Right lung (tissue), 10 donors: ENCODE measurements around the gene PRPH. TPM values are rescaled to one million over a fixed set of nuclear protein-coding genes. Genes with fewer than 3 reads are reported as not detected.
A peak's percentile ranks its signal among the peaks of the same experiment; 100 is the strongest.
"Not testable (repeated sequence)": the region's sequence is repeated elsewhere in the genome, so short reads cannot be mapped to it uniquely, and the experiment has no call there.

ENCODE experiments used
- DNase-seq, 2 donors: peaks; one replicate each; pipeline ENCODE4 v3.0.0-alpha.2; 2013
- long read RNA-seq, 8 donors: transcript quantifications; one replicate each; lab custom pipeline, GENCODE V29; 2026
- polyA plus RNA-seq, 5 donors: library from polyadenylated mRNA; unstranded; fragments of 120-200 nt; gene quantifications; one replicate each; pipeline versions ENCODE4 v1.2.1 to v1.2.3, GENCODE V29; 2013; ENCODE audit warnings: inconsistent platforms in 1 of 5, low replicate concordance in 1 of 5; ENCODE audit not compliant: insufficient read length in 5 of 5, insufficient read depth in 1 of 5

PRPH gene
- polyA plus RNA-seq: 1 to 10 TPM in 4 of 5 donors, under 1 TPM in 1; 0.80 to 3.0 (median 1.3) TPM
- long read RNA-seq, donor 1, partial matches to known transcripts: 0 of 2 reads
- long read RNA-seq, donor 1, other reads (novel, unspliced or antisense): 0 of 2 reads
- long read RNA-seq, donor 2: 0 reads
- long read RNA-seq, donor 3: 0 reads
- long read RNA-seq, donor 4: 0 reads
- long read RNA-seq, donor 5: 0 reads
- long read RNA-seq, donor 6: 0 reads
- long read RNA-seq, donor 7: 0 reads
- long read RNA-seq, donor 8: 0 reads

DNA sequence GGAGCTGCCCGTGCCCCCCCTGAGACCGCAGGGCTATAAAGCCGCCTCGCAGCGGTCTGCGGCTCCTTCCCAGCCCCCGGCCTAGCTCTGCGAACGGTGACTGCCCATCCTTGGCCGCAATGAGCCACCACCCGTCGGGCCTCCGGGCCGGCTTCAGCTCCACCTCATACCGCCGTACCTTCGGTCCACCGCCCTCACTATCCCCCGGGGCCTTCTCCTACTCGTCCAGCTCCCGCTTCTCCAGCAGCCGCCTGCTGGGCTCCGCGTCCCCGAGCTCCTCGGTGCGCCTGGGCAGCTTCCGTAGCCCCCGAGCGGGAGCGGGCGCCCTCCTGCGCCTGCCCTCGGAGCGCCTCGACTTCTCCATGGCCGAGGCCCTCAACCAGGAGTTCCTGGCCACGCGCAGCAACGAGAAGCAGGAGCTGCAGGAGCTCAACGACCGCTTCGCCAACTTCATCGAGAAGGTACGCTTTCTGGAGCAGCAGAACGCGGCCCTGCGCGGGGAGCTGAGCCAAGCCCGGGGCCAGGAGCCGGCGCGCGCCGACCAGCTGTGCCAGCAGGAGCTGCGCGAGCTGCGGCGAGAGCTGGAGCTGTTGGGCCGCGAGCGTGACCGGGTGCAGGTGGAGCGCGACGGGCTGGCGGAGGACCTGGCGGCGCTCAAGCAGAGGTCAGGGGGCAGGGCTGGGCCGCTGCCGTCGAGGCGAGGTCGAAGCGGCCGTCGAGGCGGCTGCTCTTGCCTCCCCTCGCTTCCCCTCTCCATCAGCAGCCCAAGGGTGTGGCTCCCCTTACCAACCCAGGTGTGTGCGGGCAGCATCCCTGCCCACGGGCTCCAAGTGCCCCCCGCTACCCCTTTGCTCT, at the start of gene PRPH:
TSS of gene PRPH (plus strand) at position 66 of the 855 bp plus-strand sequence. CDS start at position 120, 54 bp downstream.
- no peak for DNase-seq

DNA sequence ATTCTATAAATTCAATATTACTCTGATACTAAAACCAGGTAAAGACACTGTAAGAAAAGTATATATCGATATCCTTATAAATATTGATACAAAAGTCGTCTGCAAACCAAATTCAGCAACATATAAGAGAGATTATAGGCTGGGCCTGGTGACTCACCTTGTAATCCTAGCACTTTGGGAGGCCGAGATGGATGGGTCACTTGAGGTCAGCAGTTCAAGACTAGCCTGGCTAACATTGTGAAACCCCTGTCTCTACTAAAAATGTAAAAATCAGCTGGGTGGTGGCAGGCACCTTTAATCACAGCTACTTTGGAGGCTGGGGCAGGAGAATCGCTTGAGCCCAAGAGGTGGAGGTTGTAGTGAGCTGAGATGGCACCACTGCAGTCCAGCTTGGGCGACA, 43.6 kb upstream of the PRPH start:
- no peak for DNase-seq

DNA sequence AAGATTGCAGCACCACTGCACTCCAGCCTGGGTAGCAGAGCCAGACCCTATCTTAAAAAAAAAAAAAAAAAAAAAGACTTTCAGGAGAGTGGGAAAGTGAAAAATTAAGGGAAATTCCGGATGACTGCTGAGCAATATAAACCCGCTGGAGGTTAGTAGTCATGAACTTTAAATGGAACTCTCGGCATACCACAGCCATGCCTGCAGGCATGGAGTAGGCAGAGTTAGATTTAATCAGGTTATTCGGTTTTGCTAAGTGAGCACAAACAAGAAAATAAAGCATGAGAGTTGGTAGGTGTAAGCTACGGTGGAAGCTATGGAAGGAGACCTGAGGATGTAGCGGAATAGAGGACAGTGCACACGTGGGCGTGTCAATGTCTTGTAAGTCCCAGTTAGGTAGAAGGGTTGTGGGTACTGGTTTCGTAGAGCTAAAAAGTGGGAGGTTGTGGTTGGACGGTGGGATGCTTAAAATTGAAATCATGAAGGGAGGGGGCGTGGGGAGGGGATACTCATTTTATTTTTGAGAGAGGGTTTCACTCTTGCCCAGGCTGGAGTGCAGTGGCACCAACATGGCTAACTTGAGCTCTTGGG, 41.8 kb upstream of the PRPH start:
- DNase-seq: no peak

DNA sequence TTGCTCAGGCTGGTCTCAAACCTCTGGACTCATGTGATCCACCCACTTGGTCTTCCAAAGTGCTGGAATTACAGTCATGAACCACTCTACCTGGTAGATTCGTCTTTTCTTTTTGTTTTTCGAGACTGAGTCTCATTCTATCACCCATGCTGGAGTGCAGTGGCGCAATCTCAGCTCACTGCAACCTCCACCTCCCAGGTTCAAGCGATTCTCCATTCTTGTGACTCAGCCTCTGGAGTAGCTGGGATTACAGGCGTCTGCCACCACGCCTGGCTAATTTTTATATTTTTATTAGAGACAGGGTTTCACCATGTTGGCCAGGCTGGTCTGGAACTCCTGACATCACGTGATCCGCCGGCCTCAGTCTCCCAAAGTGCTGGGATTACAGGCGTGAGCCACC, 39.5 kb upstream of the PRPH start:
- not testable (repeated sequence) for DNase-seq

DNA sequence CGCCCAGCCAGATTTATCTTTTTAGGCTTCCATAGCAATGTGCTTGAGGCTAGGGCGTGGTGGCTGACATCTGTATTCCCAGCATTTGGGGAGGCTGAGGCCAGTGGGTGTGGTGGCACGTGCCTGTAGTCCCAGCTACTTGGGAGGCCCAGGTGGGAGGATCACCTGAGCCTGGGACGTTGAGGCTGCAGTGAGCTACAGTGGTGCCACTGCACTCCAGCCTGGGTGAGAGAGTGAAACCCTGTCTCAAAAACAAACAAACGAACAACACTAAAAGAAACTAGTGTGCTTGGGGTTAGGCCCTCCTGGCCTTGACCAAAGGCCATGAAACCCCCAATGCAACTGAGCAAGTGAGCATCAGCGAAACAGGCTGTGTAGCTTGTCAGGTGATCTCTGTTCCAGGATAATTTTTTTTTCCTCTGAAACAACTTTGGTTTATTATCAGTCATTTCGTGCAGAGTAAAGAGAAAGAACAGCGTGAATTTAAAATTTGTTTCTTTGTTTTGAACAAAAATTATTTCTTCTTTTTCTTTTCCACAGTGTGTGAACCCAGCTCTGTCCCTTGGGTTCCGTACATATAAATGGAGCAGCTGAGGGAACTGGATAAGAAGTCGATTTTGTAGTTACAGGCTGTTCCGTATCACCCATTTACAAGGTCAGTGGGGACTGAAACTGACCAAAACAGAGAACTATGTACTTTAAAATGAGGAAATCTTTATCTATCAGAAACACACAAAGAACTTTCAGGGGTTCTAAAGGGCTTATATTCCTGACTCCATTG, 38.9 kb upstream of the PRPH start:
- DNase-seq: no peak

DNA sequence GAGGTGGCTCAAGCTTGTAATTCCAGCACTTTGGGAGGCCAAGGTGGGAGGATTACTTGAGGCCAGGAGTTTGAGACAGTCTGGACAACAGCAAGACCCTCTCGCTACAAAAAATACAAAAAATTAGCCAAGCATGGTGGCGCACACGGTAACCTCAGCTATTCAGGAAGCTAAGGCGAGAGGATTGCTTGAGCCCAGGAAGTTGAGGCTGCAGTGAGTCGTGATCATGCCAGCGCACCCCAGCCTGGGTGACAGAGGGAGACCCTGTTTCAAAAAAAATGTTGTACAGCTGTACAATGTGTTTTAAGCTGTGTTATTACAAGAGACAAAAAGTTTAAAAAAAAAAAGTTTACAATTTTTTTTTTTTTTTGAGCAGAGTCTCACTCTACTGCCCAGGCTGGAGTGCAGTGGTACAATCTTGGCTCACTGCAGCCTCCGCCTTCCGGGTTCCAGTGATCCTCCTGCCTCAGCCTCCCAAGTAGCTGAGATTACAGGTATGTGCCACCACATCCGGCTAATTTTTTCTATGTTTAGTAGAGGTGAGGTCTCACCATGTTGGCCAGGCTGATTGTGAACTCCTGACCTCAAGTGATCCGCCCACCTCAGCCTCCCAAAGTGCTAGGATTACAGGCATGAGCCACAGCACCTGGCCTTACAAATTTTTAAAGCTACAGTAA, 37.3 kb upstream of the PRPH start:
- not testable (repeated sequence) for DNase-seq

DNA sequence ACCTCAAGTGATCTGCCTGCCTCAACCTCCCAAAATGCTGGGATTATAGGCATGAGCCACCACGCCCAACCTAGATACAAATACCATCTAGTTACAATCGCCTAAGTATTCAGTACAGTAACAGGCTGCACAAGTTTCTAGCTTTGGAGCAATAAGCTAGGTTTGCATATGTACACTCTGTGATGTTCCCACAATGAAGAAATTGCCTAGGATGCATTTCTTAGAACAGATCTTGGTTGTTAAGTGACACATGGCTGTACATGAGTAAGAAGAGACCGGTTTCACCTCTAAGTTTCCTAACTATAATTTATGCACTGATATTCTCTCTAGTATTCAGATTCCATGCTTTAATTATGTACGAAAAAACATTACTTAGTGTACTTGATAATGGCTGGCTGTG, 35.5 kb upstream of the PRPH start:
- no peak for DNase-seq

DNA sequence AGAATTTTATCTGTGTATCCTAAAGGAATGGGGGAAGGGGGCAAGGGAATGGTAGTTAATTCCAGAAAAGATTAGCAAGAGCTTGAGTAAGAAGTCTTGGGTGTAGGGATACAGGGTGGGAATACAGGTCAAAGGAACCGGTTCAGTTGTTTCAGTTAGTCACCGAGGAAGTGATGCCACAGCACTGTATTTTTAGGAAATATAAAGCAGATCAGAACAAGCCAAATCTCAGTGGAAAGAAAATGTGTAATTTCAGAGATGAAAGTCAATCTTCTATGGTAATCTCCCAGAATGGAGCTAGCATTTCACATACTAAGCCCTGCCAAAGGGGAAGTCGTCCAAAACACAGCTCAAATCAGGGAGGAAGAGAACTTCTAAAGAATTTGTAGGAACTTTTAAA, 34.8 kb upstream of the PRPH start:
- DNase-seq: peak; percentile 40 to 57

DNA sequence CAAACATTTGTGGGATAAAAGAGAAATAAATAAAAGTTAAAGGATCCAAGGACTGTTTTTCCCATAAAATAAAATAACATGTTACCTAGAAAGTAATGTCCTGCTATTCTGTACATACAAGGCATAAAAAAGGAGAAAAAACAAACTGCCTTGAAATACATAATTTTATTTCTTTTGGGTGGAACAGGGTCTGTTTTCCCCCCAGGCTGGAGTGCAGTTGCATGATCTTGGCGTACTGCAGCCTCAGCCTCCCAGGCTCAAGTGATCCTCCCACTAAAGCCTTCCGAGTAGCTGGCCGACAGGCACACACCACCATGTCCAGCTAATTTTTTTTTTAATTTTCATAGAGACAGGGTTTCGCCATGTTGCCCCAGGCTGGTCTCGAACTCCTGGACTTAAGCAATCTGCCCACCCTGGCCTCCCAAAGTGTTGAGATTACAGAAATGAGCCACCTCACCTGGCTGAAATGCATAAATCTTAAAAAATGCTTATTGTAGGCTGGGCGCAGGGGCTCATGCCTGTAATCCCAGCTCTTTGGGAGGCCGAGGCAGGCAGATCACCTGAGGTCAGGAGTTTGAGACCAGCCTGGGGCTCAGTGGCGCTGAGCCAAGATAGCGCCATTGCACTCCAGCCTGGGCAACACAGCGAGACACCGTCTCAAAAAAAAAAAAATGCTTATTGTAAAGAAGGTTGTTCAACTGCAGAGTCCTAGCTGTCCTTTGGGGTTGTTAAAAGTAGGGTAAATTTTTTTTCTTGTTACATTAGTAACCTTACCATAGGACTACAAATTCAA, 34.2 kb upstream of the PRPH start:
- no peak for DNase-seq

DNA sequence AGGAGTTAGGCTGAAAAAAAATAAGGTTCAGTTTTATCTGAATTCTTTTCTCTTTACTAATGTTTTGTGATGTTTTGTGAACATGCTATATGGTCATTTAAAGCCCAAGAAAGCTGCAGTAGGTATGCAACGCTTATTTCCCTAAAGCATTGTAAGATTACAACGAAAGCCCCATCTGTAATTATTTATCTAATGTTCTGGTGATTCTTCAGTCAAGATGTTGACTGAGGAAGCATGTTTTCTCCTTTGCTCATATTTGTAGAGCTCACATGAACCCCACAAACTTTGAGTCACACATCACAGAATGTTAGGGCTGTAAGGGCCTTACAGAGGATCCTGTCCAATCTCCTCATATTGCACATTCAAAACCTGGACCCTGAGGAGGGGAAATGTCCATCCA, 33.2 kb upstream of the PRPH start:
- DNase-seq: no peak

DNA sequence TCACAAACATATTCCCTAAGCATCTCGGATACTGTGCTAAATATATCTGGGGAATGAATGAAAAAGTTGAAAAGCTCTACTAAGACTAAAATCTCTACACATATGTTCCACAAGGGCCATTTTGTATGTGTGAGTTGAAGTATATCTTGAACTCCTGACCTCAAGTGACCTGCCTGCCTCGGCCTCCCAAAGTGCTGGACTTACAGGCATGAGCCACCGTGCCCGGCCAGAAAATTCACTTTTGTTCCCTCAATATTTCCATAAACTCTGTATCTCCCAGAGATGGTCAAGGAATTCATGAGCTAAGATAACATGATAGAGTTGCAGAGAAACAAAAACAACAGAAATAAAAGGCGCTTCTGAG, 31.6 kb upstream of the PRPH start:
- no peak for DNase-seq

DNA sequence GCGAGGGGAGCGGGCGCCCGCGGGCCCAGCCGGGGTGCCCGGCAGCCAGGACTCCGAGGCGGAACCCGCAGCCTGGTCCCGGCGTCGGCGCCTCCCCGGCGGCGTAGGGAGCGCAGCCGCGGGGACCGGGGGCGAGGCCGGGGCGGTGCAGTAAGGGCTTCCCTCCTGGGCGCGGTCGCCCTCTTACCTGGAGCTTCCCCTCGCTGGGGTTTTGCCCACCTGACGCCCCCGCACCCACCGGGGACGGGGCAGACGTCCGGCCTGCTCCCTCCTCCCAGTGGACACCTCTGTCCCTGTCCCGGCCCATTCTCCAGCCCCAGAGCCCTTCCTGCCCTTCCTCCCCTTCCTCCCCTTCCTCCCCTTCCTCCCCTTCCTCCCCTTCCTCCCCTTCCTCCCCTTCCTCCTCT, 30.5 kb upstream of the PRPH start:
- no peak for DNase-seq

DNA sequence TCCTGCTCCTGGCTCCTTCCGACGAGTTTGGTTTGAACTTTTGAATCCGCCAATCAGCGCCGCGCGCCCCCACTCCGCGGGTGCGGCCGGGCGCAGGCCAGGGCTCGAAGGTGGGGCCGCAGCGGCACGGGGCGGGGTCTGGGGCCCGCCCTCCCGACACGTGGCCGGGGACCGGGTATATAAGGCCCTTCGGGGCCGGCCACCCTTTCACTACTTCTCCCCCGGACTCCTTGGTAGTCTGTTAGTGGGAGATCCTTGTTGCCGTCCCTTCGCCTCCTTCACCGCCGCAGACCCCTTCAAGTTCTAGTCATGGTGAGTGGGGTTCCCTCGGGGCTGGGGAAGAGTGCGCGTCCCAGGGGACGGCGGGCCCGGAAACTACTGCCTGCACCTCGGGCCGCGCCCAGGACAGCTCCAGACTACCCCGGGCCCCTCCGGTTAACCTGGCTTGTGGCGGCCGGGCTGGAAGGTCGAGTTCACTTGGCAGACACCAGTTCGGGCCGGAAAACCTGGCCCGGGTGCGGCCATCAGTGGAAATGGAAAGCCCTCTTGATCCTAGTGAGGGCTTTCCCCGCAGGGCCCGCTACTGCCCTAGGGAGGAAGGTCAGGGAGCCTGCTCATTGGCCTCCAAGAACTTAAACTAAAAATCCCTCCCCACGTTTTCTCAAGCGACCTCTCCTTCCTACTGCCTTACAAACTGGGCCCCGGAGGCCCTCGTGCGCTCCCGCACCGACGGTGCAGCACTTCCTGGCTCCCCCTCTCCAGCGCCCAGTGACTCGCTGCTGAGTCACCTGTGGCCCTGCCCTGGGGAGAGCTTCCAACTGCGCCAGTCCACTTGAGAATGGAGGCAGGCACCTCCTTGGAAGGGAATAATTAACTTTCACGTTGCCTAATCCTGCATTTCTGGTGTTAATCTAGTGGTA, 29.8 kb upstream of the PRPH start, which contains the start of gene TUBA1C:
TSS of gene TUBA1C (plus strand) at position 210 of the 920 bp plus-strand sequence. CDS start at position 310, 100 bp downstream.
- DNase-seq: peak; percentile 93

DNA sequence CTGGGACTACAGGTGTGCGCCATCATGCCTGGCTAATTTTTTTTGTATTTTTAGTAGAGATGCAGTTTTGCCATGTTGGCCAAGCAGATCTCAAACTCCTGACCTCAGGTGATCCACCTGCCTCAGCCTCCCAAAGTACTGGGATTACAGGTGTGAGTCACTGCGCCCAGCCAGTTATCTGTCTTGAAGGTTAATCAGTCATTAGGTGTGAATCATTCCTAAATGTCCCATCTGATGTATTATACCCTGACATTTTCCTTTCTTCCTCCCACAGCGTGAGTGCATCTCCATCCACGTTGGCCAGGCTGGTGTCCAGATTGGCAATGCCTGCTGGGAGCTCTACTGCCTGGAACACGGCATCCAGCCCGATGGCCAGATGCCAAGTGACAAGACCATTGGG, 25.8 kb upstream of the PRPH start:
- not testable (repeated sequence) for DNase-seq

DNA sequence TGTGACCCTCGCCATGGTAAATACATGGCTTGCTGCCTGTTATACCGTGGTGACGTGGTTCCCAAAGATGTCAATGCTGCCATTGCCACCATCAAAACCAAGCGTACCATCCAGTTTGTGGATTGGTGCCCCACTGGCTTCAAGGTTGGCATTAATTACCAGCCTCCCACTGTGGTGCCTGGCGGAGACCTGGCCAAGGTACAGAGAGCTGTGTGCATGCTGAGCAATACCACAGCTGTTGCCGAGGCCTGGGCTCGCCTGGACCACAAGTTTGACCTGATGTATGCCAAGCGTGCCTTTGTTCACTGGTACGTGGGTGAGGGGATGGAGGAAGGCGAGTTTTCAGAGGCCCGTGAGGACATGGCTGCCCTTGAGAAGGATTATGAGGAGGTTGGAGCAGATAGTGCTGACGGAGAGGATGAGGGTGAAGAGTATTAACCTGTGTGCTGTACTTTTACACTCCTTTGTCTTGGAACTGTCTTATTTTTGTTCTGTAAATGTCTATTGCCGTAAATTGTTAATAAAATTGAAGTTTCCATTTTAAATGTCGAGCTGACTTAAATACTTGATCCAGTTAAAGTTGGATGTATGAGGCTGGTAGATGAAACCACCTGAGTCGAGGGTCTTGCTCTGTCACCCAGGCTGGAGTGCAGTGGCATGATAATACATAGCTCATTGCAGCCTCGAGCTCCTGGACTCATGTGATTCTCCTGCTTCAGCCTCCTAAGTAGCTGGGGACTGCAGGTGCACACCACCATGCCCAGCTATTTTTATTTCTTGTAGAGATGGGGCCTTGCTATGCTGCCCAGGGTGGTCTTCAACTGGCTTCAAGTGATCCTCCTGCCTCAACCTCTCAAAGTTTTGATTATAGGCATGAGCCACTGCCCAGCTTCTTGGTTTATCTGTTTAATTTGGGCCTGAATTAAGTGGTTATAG, 21.9 kb upstream of the PRPH start:
- no peak for DNase-seq

DNA sequence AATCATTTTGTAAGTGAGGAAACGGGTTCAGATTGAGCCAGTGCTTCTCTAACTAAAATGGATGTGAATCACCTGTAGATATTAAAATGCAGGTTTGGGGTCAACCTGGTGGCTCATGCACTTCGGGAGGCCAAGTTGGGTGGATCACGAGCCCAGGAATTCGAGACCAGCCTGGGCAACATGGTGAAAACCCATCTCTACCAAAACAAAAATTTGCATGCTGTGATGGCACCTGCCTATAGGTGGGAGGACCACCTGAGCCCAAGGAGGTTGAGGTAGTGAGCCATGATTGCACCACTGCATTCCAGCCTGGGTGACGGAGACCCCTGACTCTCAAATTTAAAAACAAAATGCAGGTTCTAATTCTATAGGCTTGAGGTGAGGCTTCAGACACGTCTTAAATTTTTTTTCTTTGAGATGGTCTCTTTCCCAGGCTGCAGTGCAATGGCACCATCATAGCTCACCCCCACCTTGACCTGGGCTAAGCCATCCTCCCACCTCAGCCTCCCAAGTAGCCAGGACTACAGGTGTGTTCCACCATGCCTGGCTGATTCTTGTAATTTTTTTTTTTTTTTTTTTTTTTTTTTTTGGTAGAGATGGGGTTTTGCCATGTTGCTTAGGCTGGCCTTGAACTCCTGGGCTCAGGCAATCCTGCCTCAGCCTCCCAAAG, 21.1 kb upstream of the PRPH start:
- no peak for DNase-seq

DNA sequence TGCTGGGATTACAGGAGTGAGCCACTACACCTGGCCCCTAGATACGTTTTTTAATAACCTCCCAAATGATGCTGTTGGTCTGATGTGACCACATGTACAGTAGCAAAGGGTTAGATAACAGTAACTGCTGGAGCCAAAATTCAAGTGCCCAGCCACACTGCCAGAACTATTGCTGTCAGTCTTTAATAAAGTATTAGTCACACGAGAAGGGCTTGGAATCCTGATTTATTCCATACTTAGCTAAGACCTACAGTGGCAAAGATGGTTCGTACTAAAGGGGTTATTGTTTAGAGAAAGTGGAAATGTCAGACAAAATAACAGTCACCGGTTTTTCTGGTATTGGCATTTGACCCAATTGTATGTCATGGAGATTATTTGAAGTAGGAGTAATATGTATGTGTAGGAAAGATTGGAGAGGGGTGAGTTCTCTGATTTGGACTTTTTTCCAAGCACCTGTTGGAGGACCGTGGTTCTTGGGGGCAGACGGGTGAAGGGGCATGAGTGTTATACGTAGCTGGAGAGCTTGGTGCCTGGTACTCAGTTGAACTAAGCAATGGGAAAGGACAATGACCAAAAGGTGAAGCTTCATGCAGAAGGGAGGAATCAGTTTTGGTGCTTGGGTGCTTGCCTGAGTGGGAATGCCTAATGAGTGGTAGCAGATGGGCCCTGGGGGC, 20.4 kb upstream of the PRPH start:
- no peak for DNase-seq
